Body of pancreas (tissue), 4 donors: ENCODE data around the gene SPDYC.

Source experiments
- POLR2A ChIP-seq, 3 donors: fragments of 450-650 bp; IDR thresholded peaks; one replicate each; pipeline ENCODE4 v1.6.1; 2016; ENCODE audit warnings: antibody characterized with exemption in 3 of 3, mild to moderate bottlenecking in 2 of 3
- TF ChIP-seq, protein P1 (sequence below), 7 experiments: fragments of 450-650 bp in 4 of 7; fragments of 200-600 bp in 3 of 7; sonication (generic) in 3 of 7; IDR thresholded peaks; one replicate each; pipeline ENCODE4 v1.5.1; 2016 to 2019; ENCODE audit warnings: antibody characterized with exemption in 7 of 7

DNA sequence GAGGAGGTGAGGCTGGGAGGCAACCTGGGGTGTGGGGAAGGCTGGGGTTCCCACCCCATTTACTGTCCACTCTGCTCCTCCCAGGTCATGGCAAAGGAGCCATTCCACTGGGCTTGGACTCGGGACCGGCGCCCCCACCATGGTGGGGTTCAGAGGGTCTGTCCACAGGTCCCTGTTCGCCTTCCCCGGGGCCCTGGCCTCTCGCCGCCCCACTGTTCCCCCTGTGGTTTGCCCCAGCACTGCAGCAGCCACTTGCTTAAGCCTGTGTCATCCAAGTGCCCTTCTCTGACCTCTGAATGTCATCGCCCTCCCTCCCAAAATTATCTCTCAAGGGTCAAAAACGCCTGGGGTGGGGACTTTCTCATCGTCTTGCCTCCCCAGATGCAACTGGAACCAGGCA is 2.6 kb downstream of the SPDYC start:
- TF ChIP-seq POLR2A (IDR thresholded peaks at IDR 0.05): no peak
- TF ChIP-seq, protein P1, sequence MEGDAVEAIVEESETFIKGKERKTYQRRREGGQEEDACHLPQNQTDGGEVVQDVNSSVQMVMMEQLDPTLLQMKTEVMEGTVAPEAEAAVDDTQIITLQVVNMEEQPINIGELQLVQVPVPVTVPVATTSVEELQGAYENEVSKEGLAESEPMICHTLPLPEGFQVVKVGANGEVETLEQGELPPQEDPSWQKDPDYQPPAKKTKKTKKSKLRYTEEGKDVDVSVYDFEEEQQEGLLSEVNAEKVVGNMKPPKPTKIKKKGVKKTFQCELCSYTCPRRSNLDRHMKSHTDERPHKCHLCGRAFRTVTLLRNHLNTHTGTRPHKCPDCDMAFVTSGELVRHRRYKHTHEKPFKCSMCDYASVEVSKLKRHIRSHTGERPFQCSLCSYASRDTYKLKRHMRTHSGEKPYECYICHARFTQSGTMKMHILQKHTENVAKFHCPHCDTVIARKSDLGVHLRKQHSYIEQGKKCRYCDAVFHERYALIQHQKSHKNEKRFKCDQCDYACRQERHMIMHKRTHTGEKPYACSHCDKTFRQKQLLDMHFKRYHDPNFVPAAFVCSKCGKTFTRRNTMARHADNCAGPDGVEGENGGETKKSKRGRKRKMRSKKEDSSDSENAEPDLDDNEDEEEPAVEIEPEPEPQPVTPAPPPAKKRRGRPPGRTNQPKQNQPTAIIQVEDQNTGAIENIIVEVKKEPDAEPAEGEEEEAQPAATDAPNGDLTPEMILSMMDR (IDR thresholded peaks at IDR 0.05): no peak
